Measurements from ENCODE around the gene CA5A.

GRCh38 chr16:87974178-87974577 lies 37.8 kb upstream of the CA5A start:
- no peak for TF ChIP-seq CTCF (IDR thresholded peaks at IDR 0.05)
- no peak for TF ChIP-seq POLR2A (IDR thresholded peaks at IDR 0.05)

All from heart left ventricle (tissue), 13 donors.